Omental fat pad (tissue), 4 donors: ENCODE results near the gene CCN5. TPM values are rescaled to one million over a fixed set of nuclear protein-coding genes. Genes with fewer than 3 reads are reported as not detected.

Experiments used
- ATAC-seq: fragments of 150-250 bp; one replicate; pipeline ENCODE4 v1.9.1; 2016; ENCODE audit warnings: mild to moderate bottlenecking, moderate library complexity; ENCODE audit not compliant: low FRiP score
- DNase-seq: peaks from one replicate; pipeline ENCODE4 v3.0.0-alpha.2; 2019; ENCODE audit warnings: low spot score
- CTCF ChIP-seq, 3 donors: fragments of 450-650 bp; IDR thresholded peaks; one replicate each; pipeline ENCODE4 v1.5.1; 2016 to 2017; ENCODE audit warnings: antibody characterized with exemption in 3 of 3, mild to moderate bottlenecking in 3 of 3, moderate library complexity in 2 of 3
- total RNA-seq, 4 donors: library from RNA; depleted of rRNA; stranded (reverse); fragments of >200 nt; gene quantifications; one replicate each; pipeline ENCODE4 v1.1.0, GENCODE V29; 2016

Gene CCN5
- total RNA-seq, 4 donors from 2014 or later = 25.9 to 81.7 (median 61.3) TPM

GRCh38 chr20:44683263-44684046 is 31.7 kb upstream of the CCN5 start:
- no peak for DNase-seq
- TF ChIP-seq CTCF (IDR thresholded peaks at IDR 0.05) = no peak
- peak; percentile 30 for ATAC-seq

DNA sequence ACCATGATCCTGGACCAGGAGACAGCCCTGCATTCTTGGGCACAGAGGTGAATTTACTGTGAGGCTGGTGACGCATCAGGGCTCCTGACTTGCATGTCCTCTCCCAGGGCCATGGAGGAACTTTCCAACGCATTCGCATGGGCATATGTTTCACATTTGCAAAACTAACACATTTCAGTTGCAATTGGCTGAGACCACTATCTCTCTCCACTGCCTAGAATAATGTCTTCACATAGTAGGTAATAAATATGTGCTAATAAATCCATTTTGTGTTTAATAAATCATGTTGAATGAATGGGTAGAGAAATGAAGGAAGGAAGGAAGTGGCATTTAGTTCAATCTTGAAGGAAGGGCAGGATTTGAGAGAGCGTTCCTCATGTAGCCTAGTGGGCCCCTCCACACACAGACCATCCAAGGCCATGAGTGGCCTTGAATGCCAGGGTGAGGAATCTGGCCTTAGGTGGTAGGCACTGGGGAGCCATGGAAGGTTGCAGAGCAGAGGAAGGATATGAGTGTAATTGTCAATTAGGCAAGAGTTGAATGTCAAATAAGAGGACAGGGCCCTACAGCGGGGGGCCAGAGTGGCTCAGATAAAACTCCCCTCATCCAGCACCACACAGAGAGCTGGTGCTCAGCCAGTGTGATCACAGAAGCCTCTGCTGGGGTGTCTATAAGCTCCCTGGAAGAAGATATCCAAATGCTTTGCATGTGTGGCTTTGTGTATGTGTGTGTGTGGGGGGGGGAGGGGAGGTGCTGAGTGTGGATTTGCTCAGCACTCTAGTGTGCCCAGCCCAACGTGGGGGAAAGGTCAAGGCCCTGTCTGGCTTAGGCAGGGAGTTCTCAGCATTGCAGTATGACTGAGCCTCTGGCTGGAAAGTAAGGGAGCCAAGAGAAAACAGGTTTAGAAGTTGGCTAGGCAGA is 30.9 kb upstream of the CCN5 start:
- ATAC-seq (no peak), DNase-seq (no peak)
- no peak for TF ChIP-seq CTCF (IDR thresholded peaks at IDR 0.05)

GRCh38 chr20:44686934-44687333 is 28.2 kb upstream of the CCN5 start:
- DNase-seq = no peak
- no peak for ATAC-seq
- TF ChIP-seq CTCF (IDR thresholded peaks at IDR 0.05) = no peak

- DNase-seq = no peak
- TF ChIP-seq CTCF (IDR thresholded peaks at IDR 0.05) = no peak
- no peak for ATAC-seq
These were observed 27.0 kb upstream of the CCN5 start for GRCh38 chr20:44688053-44688625.

- ATAC-seq = no peak
- TF ChIP-seq CTCF (IDR thresholded peaks at IDR 0.05) = no peak
- DNase-seq = no peak
These were observed 25.4 kb upstream of the CCN5 start for GRCh38 chr20:44689809-44690208.

DNA sequence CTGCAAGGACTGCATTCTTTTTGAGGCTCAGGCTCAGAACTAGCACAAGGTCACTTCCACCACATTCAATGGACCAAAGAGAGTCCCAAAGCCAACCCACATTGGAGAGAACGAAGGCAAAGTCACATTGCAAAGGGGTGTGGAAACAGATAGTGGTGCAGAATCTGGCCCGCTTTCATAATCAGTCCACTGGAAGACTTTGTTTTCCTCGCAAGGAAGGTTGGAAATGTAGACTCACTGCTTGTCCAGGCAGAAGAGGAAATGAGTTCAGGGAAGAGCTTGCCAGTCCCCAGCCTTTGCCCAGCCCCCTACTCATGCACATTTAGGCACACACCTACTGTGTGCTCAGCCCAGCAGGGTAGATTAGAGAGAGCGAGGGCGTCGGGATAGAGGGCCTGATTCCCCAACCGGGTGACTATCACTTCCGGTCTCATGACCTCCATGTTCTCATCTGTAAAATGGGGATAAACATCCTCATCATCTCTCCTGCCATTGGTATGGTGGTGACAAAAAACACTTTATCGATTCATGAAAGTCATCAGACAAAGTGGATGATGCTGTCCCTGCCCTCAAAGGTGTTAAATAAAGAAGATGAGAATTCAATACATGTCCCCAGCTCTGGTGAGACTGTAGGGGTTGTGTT is 24.3 kb upstream of the CCN5 start:
- no peak for TF ChIP-seq CTCF (IDR thresholded peaks at IDR 0.05)
- DNase-seq (no peak), ATAC-seq (no peak)
